Measurements from ENCODE around the gene WNT10A. TPM values are rescaled to one million over a fixed set of nuclear protein-coding genes. Genes with fewer than 3 reads are reported as not detected.

The WNT10A gene
- total RNA-seq, 1 donor, result not detected

DNA sequence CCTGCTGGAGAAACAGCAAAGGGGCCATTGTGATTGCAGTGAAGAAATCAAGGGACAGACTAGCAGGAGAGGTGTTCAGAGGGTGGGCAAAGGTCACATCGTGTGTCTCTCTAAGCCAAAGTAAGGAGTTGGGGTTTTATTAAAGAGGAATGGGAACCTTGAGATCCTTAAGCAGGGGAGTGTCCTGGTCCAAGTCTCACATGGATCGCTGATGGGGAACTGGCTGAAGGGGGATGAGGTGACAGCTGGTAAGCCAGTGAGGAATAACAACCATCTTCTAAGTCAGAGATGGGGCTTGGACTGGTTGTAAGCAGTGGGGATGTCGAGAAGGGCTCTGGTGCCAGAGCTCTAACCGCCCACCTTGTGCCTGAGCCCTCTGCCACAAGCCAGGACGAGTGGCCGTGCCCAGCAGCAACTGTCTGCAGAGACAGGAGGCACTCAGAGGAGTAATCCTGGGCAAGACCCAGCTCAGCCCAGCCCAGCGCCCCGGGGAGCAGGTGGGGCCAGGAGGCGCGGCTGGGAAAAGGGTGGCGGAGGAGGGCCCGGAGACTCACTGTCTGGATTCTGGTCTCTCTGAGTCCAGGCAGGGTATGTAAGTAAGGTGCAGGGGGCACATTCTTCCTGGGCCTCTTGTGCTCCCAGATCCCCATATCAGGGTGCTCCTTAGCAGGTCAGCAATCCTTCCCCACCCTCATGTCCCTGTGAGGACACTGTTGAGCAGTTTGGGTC is 13.7 kb downstream of the WNT10A start:
- no peak overlapping the region for H3K4me3 ChIP-seq (ENCODE audit: low read depth, low read length)
- no peak for DNase-seq (ENCODE audit: low read depth)
- TF ChIP-seq, protein P1, sequence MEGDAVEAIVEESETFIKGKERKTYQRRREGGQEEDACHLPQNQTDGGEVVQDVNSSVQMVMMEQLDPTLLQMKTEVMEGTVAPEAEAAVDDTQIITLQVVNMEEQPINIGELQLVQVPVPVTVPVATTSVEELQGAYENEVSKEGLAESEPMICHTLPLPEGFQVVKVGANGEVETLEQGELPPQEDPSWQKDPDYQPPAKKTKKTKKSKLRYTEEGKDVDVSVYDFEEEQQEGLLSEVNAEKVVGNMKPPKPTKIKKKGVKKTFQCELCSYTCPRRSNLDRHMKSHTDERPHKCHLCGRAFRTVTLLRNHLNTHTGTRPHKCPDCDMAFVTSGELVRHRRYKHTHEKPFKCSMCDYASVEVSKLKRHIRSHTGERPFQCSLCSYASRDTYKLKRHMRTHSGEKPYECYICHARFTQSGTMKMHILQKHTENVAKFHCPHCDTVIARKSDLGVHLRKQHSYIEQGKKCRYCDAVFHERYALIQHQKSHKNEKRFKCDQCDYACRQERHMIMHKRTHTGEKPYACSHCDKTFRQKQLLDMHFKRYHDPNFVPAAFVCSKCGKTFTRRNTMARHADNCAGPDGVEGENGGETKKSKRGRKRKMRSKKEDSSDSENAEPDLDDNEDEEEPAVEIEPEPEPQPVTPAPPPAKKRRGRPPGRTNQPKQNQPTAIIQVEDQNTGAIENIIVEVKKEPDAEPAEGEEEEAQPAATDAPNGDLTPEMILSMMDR (IDR thresholded peaks at IDR 0.05; ENCODE audit: insufficient read depth, low read depth, low read length), result no peak

DNA sequence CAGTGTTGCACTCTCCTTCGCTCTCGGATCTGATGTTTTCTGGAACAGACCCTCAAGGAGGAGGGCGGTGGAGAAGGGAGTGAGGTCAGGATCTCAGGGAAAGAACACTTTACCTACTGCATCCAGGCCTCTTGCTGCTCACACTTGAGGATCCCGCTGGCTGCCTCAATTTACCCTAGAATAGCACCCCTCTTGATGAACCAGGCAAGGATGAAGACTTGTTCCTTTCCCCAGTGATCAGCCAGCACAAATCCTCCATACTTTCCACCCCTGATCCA is 14.2 kb downstream of the WNT10A start:
- no peak overlapping the region for H3K4me3 ChIP-seq (ENCODE audit: low read depth, low read length)
- TF ChIP-seq, protein P1 (IDR thresholded peaks at IDR 0.05; ENCODE audit: insufficient read depth, low read depth, low read length), result no peak
- no peak for DNase-seq (ENCODE audit: low read depth)

DNA sequence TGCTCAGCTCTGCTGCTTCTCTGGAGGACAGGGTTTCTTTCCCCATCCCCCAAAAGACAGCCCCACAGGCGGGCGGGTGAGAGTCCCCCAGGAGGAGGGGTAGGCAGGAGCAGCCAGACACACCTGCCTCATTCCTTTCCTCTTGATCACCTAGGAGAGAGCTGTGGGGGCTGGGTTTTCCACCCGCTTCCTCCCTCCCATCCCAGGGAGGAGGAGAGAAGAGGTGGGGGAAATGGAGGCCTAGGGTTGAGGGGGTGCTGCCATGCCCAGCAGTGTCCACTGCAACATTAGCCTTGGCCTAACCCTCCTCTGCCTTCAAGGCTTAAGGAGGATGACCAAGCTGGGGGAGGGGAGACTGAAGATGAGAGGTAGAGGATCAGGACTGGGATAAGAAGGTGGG is 14.7 kb downstream of the WNT10A start:
- TF ChIP-seq, protein P1 (IDR thresholded peaks at IDR 0.05; ENCODE audit: insufficient read depth, low read depth, low read length), result no peak
- no peak for DNase-seq (ENCODE audit: low read depth)
- no peak overlapping the region for H3K4me3 ChIP-seq (ENCODE audit: low read depth, low read length)

DNA sequence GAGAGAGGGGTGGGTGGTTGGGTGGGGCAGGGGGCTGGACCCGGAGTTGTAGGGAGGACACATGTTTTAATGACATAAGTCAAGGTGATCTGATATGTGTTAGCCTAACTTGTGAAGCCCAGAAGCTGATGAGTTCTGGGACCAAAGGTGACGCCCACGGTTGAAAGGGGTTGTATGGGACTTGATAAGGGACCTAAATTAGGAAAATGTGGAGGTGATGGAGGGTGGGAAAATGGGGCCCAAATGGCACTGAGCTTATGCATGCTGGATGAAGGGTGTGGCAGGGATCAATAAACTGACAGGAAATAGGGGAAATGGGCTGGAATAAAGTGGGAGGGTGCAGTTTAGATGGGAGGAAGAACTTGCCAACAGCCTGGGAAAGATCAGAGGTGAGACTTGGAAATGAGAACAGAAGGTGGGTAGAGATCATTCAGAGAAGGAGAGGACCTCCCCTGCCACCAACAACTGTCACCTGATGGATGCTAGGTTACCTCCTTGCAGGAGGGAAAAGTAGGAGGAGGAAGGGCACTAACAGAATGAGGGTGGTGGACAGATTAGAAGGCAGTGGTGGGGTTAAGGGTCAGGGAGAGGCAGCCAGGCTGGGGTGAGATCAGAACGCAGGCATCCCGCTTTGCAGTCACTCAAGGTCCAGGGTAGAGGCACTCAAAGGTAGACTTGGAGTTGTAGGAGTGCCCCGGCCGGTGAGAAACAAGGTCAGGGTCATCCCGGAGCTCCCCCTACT is 15.3 kb downstream of the WNT10A start:
- no peak overlapping the region for H3K4me3 ChIP-seq (ENCODE audit: low read depth, low read length)
- no peak for DNase-seq (ENCODE audit: low read depth)
- TF ChIP-seq, protein P1 (IDR thresholded peaks at IDR 0.05; ENCODE audit: insufficient read depth, low read depth, low read length), result no peak

DNA sequence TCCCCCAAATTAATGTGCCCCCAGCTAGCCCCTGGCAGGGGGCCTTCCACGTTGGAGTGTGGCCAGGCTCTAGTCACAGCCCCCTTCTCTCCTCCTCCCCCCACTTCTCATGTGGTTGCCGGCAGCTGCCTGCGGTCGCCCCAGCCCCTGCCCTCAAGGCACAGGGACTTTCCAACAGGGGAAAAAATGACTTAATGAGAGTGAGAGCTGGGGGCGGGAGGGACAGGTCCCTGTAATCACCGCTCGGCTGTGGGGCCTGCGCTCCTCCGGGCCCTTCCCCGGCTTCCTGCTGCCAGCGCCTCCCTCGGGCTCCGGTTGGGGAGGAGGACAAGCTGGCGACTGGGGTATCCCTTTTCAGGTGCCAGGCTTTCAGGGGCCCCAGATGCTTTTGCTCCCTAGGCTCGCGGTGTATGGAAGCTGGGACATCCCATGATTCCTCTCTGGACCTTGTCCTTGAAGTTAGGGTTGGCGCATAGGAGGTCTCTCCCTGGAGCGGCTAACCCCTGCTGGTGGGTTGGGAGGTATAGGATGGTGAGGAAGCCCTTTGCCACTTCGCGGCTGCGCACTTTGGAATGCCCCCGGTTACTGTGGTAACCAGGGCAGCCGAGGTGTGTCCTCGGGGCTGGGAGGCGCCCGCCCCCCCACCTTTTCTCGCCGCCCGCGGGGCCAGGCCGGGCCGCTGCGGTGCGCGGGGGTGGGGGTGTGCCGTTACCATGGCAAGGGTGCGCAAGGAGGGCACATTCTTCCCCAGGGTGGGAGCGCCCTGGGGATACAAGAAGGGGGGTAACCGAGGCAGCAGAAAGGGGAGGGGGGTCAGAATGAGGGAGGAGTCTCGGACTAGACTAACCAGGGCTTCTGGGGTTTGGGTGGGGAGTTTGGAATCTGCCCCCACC is 16.1 kb downstream of the WNT10A start:
- DNase-seq (ENCODE audit: low read depth), result no peak
- H3K4me3 ChIP-seq (ENCODE audit: low read depth, low read length), result no peak overlapping the region
- TF ChIP-seq, protein P1 (IDR thresholded peaks at IDR 0.05; ENCODE audit: insufficient read depth, low read depth, low read length), result no peak

DNA sequence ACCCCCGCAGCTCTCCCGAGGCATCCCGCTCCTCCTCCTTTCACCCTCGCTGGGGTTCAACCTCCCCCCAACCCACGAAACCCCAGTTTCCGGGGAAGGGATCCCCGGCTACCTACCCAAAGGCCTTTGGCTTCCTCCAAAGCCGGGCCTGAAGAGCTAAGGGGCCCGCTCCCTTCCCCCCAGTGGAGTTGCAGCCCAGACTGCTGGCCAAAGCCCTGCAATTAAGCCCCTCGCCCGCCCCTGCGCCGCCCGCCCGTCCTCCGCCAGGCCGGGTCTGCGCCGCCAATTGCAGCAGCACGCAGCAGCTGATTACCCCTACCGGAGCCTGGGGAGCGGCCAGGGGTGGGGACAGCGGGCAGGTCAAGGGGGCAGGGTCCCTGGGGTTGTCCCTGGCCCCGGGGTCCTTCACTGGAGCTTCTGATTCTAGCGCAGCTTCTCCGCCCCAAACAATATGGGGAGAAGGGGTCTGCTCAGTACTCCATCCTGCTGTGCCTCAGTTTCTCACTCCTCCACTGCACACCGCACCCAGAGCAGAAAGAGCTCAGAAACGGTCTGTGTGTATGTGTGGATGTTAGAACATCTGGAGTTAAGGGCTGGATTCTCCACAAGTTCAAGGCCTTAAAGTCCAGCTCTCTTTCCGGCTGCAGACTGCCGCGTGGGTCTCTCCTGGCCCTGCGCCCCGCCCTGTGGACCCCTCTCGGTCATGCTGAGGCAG is 16.9 kb downstream of the WNT10A start:
- TF ChIP-seq, protein P1 (IDR thresholded peaks at IDR 0.05; ENCODE audit: insufficient read depth, low read depth, low read length), result no peak
- no peak overlapping the region for H3K4me3 ChIP-seq (ENCODE audit: low read depth, low read length)
- DNase-seq (ENCODE audit: low read depth), result no peak

Data from fibroblast of villous mesenchyme (primary cell).